Liver (tissue), 9 donors: ENCODE data around the gene TMEM255A. TPM values are rescaled to one million over a fixed set of nuclear protein-coding genes. Genes with fewer than 3 reads are reported as not detected.

Experiments
- DNase-seq: peaks from one replicate; pipeline ENCODE4 v3.0.0-alpha.2; 2017; ENCODE audit warnings: low spot score
- H3K27ac ChIP-seq, 2 donors: one replicate each; pipeline ENCODE4 v1.7.0; 2013; ENCODE audit warnings: inconsistent platforms in 2 of 2, low read length in 2 of 2, control low read depth in 1 of 2, low read depth in 1 of 2, mild to moderate bottlenecking in 1 of 2
- H3K27me3 ChIP-seq, 4 donors: one replicate each; pipeline versions ENCODE4 v1.6.1 to v1.7.0; 2013; ENCODE audit warnings: low read length in 3 of 4, inconsistent platforms in 1 of 4, mild to moderate bottlenecking in 1 of 4, moderate library complexity in 1 of 4; ENCODE audit not compliant: control insufficient read depth in 4 of 4, insufficient read depth in 4 of 4
- H3K36me3 ChIP-seq, 4 donors: one replicate each; pipeline versions ENCODE4 v1.6.1 to v1.7.0; 2013; ENCODE audit warnings: low read length in 3 of 4, mild to moderate bottlenecking in 3 of 4, low read depth in 1 of 4, moderate library complexity in 1 of 4; ENCODE audit not compliant: control insufficient read depth in 4 of 4, insufficient read depth in 3 of 4
- H3K4me1 ChIP-seq, 4 donors: one replicate each; pipeline versions ENCODE4 v1.6.1 to v1.7.0; 2013; ENCODE audit warnings: low read length in 3 of 4, mild to moderate bottlenecking in 3 of 4, moderate library complexity in 1 of 4; ENCODE audit not compliant: control insufficient read depth in 4 of 4, insufficient read depth in 4 of 4
- H3K4me3 ChIP-seq, 3 donors: one replicate each; pipeline versions ENCODE4 v1.6.1 to v1.7.0; 2013; ENCODE audit warnings: low read length in 3 of 3, control low read depth in 1 of 3, low read depth in 1 of 3, mild to moderate bottlenecking in 1 of 3
- H3K9ac ChIP-seq, 2 donors: one replicate each; pipeline ENCODE4 v1.7.0; 2013; ENCODE audit warnings: low read length in 2 of 2, mild to moderate bottlenecking in 2 of 2, moderate library complexity in 2 of 2, control low read depth in 1 of 2, low read depth in 1 of 2
- H3K9me3 ChIP-seq, 4 donors: one replicate each; pipeline versions ENCODE4 v1.6.1 to v1.7.0; 2013; ENCODE audit warnings: low read length in 3 of 4; ENCODE audit not compliant: control insufficient read depth in 4 of 4
- EGR1 ChIP-seq, 2 donors: IDR thresholded peaks; 2 replicates each; pipeline ENCODE4 v1.6.1; 2016 to 2018; ENCODE audit warnings: antibody characterized with exemption in 2 of 2, low read depth in 2 of 2
- FOXA1 ChIP-seq: IDR thresholded peaks from 2 replicates; pipeline ENCODE4 v1.6.1; 2016; ENCODE audit warnings: antibody characterized with exemption
- FOXA2 ChIP-seq: IDR thresholded peaks from 2 replicates; pipeline ENCODE4 v1.6.1; 2016; ENCODE audit warnings: antibody characterized with exemption
- GABPA ChIP-seq, 2 donors: IDR thresholded peaks in 1 of 2; conservative IDR thresholded peaks in 1 of 2; 2 replicates each; pipeline ENCODE4 v1.6.1; 2016; ENCODE audit warnings: antibody characterized with exemption in 2 of 2, mild to moderate bottlenecking in 1 of 2, moderate library complexity in 1 of 2
- HNF4A ChIP-seq, 2 donors: conservative IDR thresholded peaks; 2 replicates each; pipeline ENCODE4 v1.6.1; 2016; ENCODE audit warnings: antibody characterized with exemption in 2 of 2, mild to moderate bottlenecking in 2 of 2
- HNF4G ChIP-seq: IDR thresholded peaks from 2 replicates; pipeline ENCODE4 v1.6.1; 2016; ENCODE audit warnings: antibody characterized with exemption
- JUND ChIP-seq, 2 donors: IDR thresholded peaks; 2 replicates each; pipeline ENCODE4 v1.6.1; 2016; ENCODE audit warnings: antibody characterized with exemption in 2 of 2
- NR2F2 ChIP-seq: IDR thresholded peaks from 2 replicates; pipeline ENCODE4 v1.6.1; 2016; ENCODE audit warnings: antibody characterized with exemption
- RAD21 ChIP-seq, 2 donors: IDR thresholded peaks; 2 replicates each; pipeline ENCODE4 v1.6.1; 2016; ENCODE audit warnings: antibody characterized with exemption in 2 of 2, mild to moderate bottlenecking in 2 of 2
- RXRA ChIP-seq, 2 donors: IDR thresholded peaks; 2 replicates each; pipeline ENCODE4 v1.6.1; 2017 to 2018; ENCODE audit warnings: antibody characterized with exemption in 2 of 2, mild to moderate bottlenecking in 1 of 2
- SP1 ChIP-seq: IDR thresholded peaks from 2 replicates; pipeline ENCODE4 v1.6.1; 2018; ENCODE audit warnings: antibody characterized with exemption, mild to moderate bottlenecking
- TAF1 ChIP-seq: conservative IDR thresholded peaks from 2 replicates; pipeline ENCODE4 v1.6.1; 2016; ENCODE audit warnings: antibody characterized with exemption, mild to moderate bottlenecking
- YY1 ChIP-seq: IDR thresholded peaks from 2 replicates; pipeline ENCODE4 v1.6.1; 2016; ENCODE audit warnings: antibody characterized with exemption, mild to moderate bottlenecking
- WGBS: extraction: QIAGEN DNeasy Blood & Tissue Kit; methylation state at CpG from one replicate; pipeline ENCODE4 v1.1.7; 2013; 5-methylcytosine and 5-hydroxymethylcytosine counted together
- polyA plus RNA-seq, 2 donors: library from polyadenylated mRNA; stranded (reverse) in 1 of 2; unstranded in 1 of 2; fragments of 200-250 nt in 1 of 2; fragments of >200 nt in 1 of 2; fragmentation: Nextera tagmentation in 1 of 2; extraction: Ambion mirVana in 1 of 2; gene quantifications; one replicate each; pipeline versions ENCODE4 v1.2.1 to v1.2.3, GENCODE V29; 2013 to 2015
- total RNA-seq, 2 donors: library from RNA; depleted of rRNA; stranded (reverse); fragments of >200 nt; gene quantifications; one replicate each; pipeline ENCODE4 v1.2.3, GENCODE V29; 2014
- TF ChIP-seq, protein P1 (sequence below): IDR thresholded peaks from 2 replicates; pipeline ENCODE4 v1.6.1; 2016; ENCODE audit warnings: antibody characterized with exemption, mild to moderate bottlenecking
- TF ChIP-seq, protein P2 (sequence below): IDR thresholded peaks from 2 replicates; pipeline ENCODE4 v1.6.1; 2016; ENCODE audit warnings: antibody characterized with exemption
- TF ChIP-seq, protein P3 (sequence below): IDR thresholded peaks from 2 replicates; pipeline ENCODE4 v1.6.1; 2016; ENCODE audit warnings: antibody characterized with exemption
- donor health status: healthy.
- donor health status: healthy.
- donor health status: healthy.
- donor health status: healthy.
- donor health status: healthy.

TMEM255A gene
- total and polyA plus RNA-seq, 4 donors = 0.08 TPM; not detected in 3

DNA sequence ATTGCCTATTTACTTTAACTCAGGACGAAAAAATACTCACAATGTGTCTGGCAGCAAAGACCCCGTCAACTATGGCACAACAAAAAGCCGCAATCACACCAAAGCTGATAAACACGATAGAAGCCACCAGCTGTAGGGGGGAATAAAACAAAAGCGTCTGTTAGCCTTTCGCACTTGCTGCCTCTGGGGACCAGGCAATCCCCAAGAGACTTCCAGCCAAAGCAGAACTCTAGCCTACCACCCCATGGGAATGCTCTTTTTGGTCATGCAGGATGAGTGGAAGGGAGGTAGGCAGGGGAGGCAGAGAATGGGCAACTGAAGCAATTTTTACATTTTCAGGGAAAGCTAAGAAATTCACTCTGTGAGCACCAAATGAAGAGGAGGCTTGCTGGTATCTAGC lies 20.1 kb downstream of the TMEM255A start:
- DNase-seq = no peak
- Histone ChIP-seq H3K4me1 (no peaks in the 10 kb centered on the region), H3K9ac (no peak overlapping the region), H3K27me3 (no peaks in the 10 kb centered on the region), H3K36me3 (no peaks in the 10 kb centered on the region), H3K4me3 (no peak overlapping the region), H3K27ac (no peak overlapping the region), H3K9me3 (no peaks in the 10 kb centered on the region)
- WGBS = 94% methylated on average over 6 of the region's 6 CpGs
- no peak for TF ChIP-seq HNF4A (conservative IDR thresholded peaks at IDR 0.05)
- no peak for TF ChIP-seq FOXA2
- no peak for TF ChIP-seq SP1
- TF ChIP-seq, protein P1, sequence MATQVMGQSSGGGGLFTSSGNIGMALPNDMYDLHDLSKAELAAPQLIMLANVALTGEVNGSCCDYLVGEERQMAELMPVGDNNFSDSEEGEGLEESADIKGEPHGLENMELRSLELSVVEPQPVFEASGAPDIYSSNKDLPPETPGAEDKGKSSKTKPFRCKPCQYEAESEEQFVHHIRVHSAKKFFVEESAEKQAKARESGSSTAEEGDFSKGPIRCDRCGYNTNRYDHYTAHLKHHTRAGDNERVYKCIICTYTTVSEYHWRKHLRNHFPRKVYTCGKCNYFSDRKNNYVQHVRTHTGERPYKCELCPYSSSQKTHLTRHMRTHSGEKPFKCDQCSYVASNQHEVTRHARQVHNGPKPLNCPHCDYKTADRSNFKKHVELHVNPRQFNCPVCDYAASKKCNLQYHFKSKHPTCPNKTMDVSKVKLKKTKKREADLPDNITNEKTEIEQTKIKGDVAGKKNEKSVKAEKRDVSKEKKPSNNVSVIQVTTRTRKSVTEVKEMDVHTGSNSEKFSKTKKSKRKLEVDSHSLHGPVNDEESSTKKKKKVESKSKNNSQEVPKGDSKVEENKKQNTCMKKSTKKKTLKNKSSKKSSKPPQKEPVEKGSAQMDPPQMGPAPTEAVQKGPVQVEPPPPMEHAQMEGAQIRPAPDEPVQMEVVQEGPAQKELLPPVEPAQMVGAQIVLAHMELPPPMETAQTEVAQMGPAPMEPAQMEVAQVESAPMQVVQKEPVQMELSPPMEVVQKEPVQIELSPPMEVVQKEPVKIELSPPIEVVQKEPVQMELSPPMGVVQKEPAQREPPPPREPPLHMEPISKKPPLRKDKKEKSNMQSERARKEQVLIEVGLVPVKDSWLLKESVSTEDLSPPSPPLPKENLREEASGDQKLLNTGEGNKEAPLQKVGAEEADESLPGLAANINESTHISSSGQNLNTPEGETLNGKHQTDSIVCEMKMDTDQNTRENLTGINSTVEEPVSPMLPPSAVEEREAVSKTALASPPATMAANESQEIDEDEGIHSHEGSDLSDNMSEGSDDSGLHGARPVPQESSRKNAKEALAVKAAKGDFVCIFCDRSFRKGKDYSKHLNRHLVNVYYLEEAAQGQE = no peak
- no peak for TF ChIP-seq RAD21 (IDR thresholded peaks at IDR 0.05)
- TF ChIP-seq, protein P2, sequence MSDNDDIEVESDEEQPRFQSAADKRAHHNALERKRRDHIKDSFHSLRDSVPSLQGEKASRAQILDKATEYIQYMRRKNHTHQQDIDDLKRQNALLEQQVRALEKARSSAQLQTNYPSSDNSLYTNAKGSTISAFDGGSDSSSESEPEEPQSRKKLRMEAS = no peak
- TF ChIP-seq YY1 = no peak
- TF ChIP-seq, protein P3, sequence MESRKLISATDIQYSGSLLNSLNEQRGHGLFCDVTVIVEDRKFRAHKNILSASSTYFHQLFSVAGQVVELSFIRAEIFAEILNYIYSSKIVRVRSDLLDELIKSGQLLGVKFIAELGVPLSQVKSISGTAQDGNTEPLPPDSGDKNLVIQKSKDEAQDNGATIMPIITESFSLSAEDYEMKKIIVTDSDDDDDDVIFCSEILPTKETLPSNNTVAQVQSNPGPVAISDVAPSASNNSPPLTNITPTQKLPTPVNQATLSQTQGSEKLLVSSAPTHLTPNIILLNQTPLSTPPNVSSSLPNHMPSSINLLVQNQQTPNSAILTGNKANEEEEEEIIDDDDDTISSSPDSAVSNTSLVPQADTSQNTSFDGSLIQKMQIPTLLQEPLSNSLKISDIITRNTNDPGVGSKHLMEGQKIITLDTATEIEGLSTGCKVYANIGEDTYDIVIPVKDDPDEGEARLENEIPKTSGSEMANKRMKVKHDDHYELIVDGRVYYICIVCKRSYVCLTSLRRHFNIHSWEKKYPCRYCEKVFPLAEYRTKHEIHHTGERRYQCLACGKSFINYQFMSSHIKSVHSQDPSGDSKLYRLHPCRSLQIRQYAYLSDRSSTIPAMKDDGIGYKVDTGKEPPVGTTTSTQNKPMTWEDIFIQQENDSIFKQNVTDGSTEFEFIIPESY = no peak
- no peak for TF ChIP-seq TAF1
- TF ChIP-seq NR2F2 = no peak
- TF ChIP-seq RXRA (IDR thresholded peaks at IDR 0.05) = no peak
- no peak for TF ChIP-seq HNF4G
- TF ChIP-seq GABPA (IDR thresholded peaks at IDR 0.05 in 1 of 2, conservative IDR thresholded peaks at IDR 0.05 in 1 of 2) = no peak

DNA sequence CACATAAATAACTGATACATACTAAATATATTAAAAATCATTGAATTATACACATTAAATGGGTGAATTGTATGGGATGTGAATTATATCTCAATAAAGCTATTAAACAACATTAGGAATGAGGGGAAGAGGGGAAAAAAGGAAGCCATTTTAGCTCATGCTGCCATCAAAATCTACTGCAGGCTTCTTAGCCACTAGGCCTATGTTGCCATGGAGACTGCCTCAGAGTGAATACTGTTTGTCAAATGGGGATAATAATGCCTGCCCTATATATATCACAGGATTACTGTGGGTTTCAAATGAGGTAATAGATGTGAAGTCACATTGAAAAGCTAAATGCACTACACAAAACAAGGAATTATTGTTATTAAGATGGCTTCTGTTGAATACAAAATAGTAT lies 21.2 kb downstream of the TMEM255A start:
- Histone ChIP-seq H3K9ac (no peak overlapping the region), H3K27ac (no peak overlapping the region), H3K27me3 (no peaks in the 10 kb centered on the region), H3K36me3 (no peaks in the 10 kb centered on the region), H3K4me1 (no peaks in the 10 kb centered on the region), H3K9me3 (no peaks in the 10 kb centered on the region), H3K4me3 (no peak overlapping the region)
- no peak for DNase-seq
- no peak for TF ChIP-seq EGR1 (IDR thresholded peaks at IDR 0.05; ENCODE audit: low read depth in 2 of 2)
- no peak for TF ChIP-seq GABPA (IDR thresholded peaks at IDR 0.05 in 1 of 2, conservative IDR thresholded peaks at IDR 0.05 in 1 of 2)
- TF ChIP-seq NR2F2 = no peak
- no peak for TF ChIP-seq HNF4A (conservative IDR thresholded peaks at IDR 0.05)
- TF ChIP-seq, protein P2 = no peak
- no peak for TF ChIP-seq TAF1
- no peak for TF ChIP-seq YY1
- TF ChIP-seq, protein P1 = no peak
- TF ChIP-seq HNF4G = no peak
- no peak for TF ChIP-seq JUND (IDR thresholded peaks at IDR 0.05)
- TF ChIP-seq SP1 = no peak
- TF ChIP-seq FOXA2 = no peak
- TF ChIP-seq FOXA1 = no peak
